GM21447 (cell line): ENCODE data around the gene PPA1.
A peak's percentile ranks its signal among the peaks of the same experiment; 100 is the strongest.
"Not testable (repeated sequence)": the region's sequence is repeated elsewhere in the genome, so short reads cannot be mapped to it uniquely, and the experiment has no call there.

Source experiments
- ATAC-seq: cut with Tn5 transposase; IDR thresholded peaks from one replicate; pipeline ENCODE4 v1.9.1; 2021; ENCODE audit not compliant: unreplicated experiment

PPA1 gene

GRCh38 chr10:70222340-70222794 is 10.9 kb downstream of the PPA1 start:
- no peak for ATAC-seq

GRCh38 chr10:70221030-70221429 is 12.2 kb downstream of the PPA1 start:
- ATAC-seq = peak; percentile 23

GRCh38 chr10:70212879-70213278 is 20.4 kb downstream of the PPA1 start:
- no peak for ATAC-seq

GRCh38 chr10:70212277-70212676 is 21.0 kb downstream of the PPA1 start:
- ATAC-seq = no peak

GRCh38 chr10:70206762-70207161 is 26.5 kb downstream of the PPA1 start:
- no peak for ATAC-seq

- no peak for ATAC-seq
Observed at GRCh38 chr10:70201105-70201504, 32.1 kb downstream of the PPA1 start.

- no peak for ATAC-seq
Observed at GRCh38 chr10:70198696-70199466, 34.3 kb downstream of the PPA1 start.

- ATAC-seq = no peak
Observed at GRCh38 chr10:70197235-70197945, 35.8 kb downstream of the PPA1 start.

GRCh38 chr10:70193391-70193844 is 39.8 kb downstream of the PPA1 start:
- ATAC-seq = no peak

GRCh38 chr10:70192326-70192968 is 40.8 kb downstream of the PPA1 start:
- no peak for ATAC-seq

- no peak for ATAC-seq
Observed at GRCh38 chr10:70191972-70192305, 41.3 kb downstream of the PPA1 start.

- no peak for ATAC-seq
Observed at GRCh38 chr10:70191161-70191971, 41.9 kb downstream of the PPA1 start.

GRCh38 chr10:70190581-70190980 is 42.6 kb downstream of the PPA1 start:
- ATAC-seq = no peak

- no peak for ATAC-seq
Observed at GRCh38 chr10:70190102-70190501, 43.1 kb downstream of the PPA1 start.

- ATAC-seq = no peak
Observed at GRCh38 chr10:70188768-70189167, 44.5 kb downstream of the PPA1 start.

GRCh38 chr10:70186571-70186970 is 46.7 kb downstream of the PPA1 start:
- no peak for ATAC-seq

- no peak for ATAC-seq
Observed at GRCh38 chr10:70186090-70186489, 47.1 kb downstream of the PPA1 start.

- no peak for ATAC-seq
Observed at GRCh38 chr10:70183304-70183703, 49.9 kb downstream of the PPA1 start.

- ATAC-seq = not testable (repeated sequence)
Observed at GRCh38 chr10:70179209-70179608, 54.0 kb downstream of the PPA1 start.

- ATAC-seq = no peak
Observed at GRCh38 chr10:70178139-70178725, 55.0 kb downstream of the PPA1 start.

GRCh38 chr10:70176441-70176840 is 56.8 kb downstream of the PPA1 start:
- ATAC-seq = no peak
